ENCODE results near the gene FCAMR.

The FCAMR gene

DNA sequence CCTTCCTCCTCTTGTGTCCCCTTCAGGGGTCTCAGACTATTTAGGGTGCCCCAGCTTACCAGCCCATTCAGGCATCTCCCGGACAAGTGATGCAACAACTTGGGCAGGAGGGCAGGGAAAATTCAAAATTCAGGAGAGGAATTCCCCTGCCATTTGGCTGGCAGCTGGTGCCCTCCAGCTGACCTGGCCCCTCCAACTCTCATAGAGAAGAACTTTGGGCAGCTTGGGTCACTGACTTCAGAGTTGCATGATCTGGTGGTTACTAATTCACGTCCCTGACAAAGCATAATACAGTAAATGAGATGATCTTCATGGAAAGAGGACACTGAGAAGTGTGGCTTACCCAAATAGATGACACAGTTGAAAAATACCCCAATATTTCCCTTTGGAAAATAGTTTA, at the start of gene FCAMR:
Gene FCAMR (minus strand): TSS at position 15 of the 400 bp plus-strand sequence. CDS start 335 bp downstream, outside the sequence.
- no peak for DNase-seq

DNA sequence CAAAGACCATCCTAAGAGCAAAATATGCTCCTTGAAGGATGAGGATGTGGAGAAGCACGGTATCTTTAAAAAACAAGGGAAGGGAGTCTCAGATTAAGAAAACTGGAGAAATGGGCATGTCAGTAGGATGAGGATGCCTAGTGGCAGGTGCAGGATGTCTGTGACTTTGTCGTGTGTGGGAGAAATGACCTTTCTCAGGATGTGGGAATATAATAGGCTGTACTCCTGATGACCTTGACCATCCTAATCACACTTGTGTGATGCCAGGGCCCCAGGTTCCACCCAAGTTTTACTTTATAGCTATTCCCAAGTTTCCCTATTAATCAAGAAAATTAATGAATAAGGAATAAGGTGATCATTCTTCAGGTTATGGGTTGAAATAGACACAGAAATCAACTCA, 49.4 kb upstream of the FCAMR start:
- DNase-seq: no peak

GRCh38 chr1:207019161-207019560, 48.9 kb upstream of the FCAMR start:
- DNase-seq: no peak

DNA sequence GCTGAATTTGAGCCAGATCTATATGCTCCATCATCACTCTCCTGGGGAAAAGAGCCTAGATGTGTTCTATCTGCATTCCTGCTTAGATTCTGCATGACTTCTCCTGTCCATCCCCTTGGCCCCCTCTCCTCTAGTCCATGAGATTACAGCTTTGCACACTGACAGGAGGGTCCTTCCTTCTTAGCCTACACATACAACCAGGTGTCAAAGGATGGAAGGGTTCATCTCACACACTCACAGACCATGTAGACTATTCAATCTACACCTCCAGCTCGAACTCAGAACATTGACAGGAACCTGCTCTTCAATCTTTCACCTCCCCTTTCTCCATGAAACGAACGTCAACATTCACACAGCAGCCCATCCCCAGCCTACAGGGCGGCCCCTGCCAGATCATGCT, 48.4 kb upstream of the FCAMR start:
- DNase-seq: no peak

DNA sequence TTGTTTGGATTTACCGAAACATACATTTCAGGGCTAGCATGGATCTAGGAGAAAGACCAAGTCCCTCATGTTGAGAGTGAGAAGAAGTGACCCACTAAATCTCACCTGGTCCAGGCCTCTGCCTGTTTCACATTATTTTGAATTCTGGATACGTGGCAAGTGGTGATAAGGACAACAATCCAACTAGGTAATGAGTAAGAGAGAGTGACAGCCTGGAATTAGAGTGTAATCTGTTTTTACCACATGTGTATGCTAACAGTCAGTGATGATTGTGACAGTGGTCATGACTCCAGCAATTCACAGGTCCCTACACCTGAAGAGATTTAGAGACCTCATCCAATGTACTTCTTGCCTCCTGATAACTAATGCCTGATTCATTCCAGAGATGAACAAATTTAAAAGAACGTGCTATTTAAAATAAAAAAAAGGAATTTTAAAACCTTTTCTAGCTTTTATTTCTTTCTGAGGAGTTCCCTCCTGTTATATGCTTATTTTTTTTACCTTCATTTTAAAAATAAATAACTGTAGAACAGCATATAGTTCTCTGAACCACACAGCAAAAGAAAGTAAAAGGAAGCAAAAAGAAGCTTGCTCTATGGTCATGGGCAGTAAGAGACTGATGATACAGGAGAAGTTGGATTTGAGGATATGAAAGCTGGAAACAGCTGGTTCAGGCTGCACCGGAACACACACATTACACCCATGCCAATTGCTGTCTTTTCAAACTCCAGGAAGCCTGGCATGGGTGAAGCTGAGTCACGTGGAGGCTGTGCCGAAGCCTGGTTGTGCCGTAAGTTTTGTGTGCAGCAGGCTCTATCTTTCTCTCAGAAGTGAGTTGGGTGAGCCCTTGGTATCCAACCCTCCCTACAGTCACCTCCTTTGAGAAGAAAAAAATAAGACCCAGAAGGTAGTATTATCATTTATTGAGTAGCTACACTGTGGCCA, 47.6 kb upstream of the FCAMR start:
- no peak for DNase-seq

DNA sequence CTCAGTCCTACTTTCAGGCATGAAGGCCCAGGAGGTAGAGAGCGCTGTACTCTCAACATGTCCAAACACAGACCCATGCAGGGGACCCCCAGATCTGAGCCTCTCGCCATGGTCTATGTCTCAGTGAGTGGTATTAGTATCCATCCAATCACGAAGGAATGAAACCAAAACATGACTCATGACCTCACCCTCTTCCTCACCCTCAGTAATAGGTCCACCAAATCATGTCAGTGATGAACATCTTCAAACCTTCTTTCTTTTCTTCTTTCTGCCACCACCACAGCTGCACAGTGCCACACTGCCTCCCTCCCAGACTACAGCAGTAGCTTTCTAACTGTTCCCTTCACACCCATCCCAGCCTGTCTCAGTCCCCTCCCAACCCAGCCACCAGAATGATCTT, 45.5 kb upstream of the FCAMR start:
- DNase-seq: no peak

- no peak for DNase-seq
Observed at GRCh38 chr1:207014728-207015127, 44.5 kb upstream of the FCAMR start.

DNA sequence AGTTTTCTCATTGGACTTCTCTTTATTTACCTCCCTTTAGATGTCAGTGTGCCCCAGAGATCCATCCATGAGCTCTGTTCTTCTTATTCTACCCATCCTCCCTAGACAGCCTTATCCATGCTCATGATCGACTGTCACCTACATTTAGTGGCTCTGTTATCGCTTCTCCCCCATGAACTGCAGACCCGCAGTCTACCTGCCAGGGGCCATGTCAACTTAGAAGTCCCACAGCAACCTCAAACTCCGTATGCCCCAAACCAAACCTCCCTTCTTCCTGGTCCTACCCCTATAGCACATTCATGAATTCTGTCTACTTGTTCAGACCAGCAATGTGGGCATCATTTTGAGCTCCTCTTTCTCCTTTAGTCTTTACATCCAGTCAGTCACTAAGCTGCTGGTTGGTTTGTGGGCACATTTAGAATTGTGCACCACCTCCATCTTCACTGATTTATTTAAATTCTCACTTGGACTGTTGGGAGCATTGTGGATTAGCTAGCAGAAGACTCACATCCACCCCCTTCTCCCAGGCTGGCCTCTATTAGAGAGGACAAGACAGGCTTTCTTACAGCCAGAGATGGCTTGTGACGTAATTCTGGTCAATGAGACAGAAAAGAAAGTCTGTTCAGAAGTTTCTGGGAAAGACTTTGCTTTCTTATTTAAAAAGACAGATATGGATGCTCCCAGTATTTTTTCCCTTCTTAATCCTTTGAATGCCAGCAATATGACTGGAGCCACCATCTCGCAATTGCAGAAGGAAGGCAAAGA, 43.2 kb upstream of the FCAMR start:
- no peak for DNase-seq

- DNase-seq: no peak
Observed at GRCh38 chr1:207010726-207011125, 40.5 kb upstream of the FCAMR start.

- no peak for DNase-seq
Observed at GRCh38 chr1:207009945-207010344, 39.7 kb upstream of the FCAMR start.

- no peak for DNase-seq
Observed at GRCh38 chr1:207009182-207009850, 39.1 kb upstream of the FCAMR start.

DNA sequence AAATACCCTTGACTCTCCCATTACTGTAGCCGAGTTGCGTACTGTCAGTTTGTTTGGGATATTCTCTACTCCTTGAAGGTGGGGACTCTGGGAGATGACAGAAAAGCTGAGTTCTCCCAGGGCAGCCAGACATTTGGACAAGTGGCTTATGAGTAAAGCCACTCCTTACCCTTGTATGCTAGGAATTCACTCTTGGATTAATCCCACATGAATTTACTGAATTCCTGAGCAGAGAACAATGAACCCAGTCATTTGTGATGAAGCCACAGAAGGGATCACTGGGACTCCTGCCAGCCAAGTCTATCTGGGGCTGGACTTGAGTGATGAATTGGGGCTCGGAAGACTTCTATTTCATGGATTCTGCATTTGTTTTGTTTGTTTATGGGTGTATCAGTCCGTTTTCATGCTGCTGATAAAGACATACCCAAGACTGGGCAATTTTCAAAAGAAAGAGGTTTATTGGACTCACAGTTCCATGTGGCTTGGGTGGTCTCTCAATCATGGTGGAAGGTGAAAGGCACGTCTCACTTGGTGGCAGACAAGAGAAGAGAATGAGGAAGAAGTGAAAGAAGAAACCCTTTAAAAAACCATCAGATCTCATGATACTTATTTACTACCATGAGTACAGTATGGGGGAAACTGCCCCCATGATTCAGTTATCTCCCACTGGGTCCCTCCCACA, 37.2 kb upstream of the FCAMR start:
- no peak for DNase-seq

GRCh38 chr1:207006914-207007313, 36.7 kb upstream of the FCAMR start:
- no peak for DNase-seq

DNA sequence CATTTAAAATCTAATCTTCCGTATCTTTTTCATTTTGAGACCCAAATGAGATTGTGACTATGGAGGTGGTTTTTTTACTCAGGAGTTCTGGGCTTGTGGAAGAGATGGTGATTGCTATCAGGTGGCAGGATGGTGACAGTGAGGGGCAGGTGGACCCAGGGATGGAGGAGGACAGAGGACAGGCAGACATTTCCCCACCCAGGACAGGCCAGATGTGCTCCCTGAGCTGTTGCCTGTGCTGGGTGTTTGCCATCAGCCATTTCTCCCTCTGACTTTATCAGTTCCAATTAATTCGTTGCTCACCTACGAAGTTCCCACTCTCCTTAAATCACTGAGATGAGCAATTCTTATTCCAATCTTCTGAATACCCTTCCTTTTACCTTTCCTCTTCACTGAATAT, 35.8 kb upstream of the FCAMR start:
- DNase-seq: no peak

DNA sequence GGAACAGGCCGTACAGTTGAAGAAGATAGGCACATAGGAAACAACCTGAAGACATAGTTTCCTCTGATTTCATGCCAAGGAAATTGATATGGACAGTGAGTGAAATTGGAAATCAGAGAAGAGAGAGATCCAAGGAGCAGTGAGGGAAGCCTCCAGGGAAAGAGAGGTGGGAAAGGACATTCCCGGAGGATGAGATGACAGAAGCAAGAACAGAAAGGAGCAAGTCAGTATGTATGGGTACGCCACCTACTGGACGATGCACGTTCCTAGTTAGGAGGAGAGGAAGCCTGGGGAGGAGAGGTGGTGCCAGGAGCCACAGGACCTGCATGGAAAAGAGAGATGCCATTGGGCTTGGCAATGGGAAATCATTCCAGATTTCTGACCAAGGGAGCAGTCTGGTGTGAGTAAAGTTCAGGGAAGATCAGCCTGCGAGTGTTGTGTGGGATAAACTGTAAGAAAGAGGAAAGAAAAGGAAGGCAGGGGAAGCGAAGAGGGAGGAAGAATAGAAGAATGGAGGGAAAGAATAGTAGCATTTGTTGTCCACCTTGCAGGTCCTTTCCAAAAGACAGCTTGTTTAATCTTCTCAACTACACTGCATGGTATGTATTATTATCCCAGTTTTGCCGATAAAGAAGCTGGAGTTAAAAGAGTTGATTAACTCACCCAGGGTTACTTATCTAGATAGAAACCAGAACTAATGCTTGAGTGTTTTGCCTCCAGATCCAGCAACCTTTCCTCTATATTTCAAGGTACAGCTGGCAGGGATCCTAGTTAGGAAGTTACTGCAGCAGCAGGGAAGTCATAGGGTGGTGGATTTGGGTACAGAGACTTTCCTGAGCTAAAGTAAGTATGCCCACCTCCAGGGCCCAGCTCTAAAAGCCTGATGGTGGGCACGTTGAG, 34.9 kb upstream of the FCAMR start:
- DNase-seq: peak; percentile 10

DNA sequence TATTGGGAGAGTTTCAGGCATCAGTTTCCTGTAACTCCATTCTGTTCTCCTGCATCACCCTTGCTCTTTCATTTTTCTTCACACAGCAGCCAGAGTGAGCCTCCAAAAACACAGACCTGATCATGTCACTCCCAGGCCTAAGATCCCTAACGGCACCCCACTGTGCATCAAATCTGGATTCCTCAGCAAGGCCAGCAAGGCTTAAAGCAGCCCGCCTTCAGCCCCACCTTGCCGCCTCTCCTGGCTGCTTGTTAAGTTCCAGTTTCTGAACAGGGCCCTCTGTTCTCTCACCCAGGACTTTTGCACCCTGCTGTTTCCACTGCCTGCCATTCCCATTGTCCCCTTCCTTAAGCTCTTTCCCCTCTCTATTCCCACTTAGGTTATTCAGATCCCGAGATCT, 33.0 kb upstream of the FCAMR start:
- DNase-seq: no peak

DNA sequence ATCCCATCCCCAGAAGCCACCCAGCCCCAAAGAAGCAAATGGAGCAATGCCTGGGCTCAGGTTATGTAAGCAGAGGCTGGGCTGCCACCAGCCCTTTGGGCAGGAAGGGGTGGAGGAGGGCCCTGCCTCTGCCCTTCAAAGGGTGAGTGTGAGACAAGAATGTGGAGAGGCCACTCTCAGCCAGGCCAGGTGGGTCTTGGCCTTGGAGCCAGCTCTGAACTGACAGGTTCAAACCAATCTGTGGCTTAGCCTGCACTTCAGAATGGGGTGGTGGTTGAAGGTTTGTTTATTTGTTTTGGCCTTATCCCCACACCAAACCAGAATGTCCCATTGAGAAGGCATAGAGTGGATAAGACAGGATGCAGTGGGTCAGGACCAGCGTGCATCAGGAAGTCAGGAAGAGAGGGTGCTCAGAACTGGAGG, 32.5 kb upstream of the FCAMR start:
- no peak for DNase-seq

DNA sequence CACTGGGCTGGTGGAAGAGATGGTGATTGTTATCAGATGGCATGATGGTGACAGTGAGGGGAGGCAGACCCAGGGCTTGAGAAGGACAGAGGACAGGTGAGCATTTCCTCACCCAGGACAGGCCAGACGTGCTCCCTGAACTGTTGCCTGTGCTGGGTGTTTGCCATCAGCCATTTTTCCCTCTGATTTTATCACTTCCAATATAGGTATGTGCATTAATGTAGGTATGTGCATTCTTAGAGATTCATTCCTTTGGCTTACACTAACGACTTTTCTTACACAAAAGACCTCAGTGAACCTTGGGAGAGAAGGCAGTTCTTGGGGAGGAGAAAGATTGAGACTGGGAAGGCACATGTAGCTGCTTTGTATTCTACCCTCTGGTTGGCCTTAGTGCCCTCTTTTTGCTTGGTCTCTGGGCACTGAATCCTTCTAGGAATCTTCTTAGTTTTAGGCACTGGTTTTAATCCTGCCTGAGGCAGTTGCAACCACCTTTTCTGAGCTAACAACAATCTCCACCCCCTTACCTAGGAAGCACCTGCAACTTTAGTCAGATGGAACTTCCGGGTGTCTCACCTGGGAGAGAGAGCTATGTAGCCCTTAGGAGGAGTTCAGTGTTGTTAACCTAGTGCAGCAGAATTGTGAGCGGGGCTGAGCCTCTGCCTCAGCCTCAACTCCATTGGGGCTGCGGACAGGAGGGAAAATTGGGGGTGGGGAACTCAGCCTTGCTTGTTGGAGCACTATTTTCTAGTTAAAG, 31.4 kb upstream of the FCAMR start:
- DNase-seq: no peak

DNA sequence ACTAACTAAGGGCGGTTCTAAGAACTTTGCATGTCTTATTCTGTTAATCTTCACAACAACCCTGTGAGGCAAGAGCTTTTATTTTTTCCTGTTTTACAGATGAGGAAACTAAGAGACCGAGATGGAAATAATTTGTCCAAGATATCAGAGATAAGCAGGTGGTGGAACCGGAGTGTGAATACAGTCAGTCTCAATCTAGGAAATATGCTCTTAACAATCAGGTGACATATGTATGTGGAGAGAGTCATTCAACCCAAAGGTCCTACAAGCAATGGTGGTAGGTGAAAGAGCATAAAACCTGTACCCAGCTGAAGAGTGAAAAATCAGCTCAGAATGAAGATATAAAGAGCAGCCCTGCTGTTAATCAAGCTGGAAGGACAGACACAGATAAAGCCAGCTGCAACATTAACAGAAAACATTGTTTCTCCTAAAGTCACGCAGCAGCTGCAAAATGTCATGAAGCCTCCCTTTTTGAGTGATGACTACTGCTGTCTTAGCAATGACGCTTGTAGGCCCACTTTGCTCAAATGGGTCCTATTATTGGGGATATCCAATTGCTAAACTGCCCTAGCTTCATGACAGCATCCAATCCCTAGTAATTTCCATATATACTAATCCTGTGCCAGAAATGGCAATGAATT, 30.5 kb upstream of the FCAMR start:
- DNase-seq: no peak

DNA sequence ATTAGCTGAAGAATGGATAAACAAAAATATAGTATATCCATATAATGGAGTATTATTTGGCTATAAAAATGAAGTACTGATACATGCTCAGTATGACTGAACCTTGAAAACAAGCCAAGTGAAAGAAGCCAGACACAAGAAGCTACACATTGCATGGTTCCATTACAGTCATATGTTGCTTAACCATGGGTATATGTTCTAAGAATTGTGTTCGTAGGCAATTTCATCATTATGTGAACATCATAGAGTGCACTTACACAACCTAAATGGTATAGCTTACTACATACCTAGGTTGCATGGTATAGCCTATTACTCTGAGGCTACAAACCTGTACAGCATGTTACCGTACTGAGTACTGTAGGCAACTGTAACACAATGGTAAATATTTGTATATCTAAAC, 28.6 kb upstream of the FCAMR start:
- DNase-seq: no peak

GRCh38 chr1:206992790-206993189, 22.5 kb upstream of the FCAMR start:
- DNase-seq: no peak

All from activated T-cell treated with anti-CD3 and anti-CD28 coated beads for 4 hours (primary cell).